GM18868 (cell line): Measurements from ENCODE around the gene ARHGAP15.
A peak's percentile ranks its signal among the peaks of the same experiment; 100 is the strongest.

Source experiments
- ATAC-seq: cut with Tn5 transposase; IDR thresholded peaks from one replicate; pipeline ENCODE4 v1.9.1; 2021; ENCODE audit warnings: mild to moderate bottlenecking, moderate library complexity; ENCODE audit not compliant: unreplicated experiment

Gene ARHGAP15

DNA sequence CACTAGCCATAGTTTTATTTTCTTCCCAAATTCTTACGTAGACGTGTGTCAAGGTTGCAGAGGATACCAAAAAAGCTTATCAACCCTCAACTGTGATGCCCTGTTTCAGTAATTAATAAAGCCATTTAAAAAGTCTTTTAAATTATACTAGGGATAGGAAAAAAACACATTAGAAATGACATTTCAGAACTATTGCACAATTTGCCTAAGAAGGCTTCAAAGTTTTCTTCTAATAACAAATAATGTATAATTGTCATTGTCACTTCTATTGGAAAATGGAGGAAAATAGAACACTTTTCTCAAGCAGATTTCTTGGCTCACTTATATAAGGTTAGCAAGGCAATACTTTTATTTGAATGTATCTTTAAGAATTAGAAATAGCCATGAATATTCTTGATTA is 253.8 kb downstream of the ARHGAP15 start:
- no peak for ATAC-seq

DNA sequence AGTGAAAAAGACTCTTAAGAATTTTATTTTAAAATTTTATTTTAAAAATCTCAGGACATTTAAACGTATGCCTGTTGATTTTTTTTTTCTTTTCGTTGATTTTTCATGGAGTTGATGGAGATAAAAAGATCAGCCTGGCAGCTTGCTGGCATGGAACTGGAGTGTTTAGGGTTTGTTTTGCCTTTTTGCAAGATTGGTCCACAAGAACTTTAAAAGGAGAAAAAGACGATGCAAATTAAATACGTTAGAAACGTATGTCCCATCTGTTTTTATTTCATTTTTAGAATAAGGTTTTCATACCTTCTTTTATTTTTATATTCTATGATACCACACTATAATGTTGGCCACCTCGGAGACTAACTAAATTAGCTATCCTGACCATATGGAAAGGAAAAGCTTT is 254.9 kb downstream of the ARHGAP15 start:
- no peak for ATAC-seq

DNA sequence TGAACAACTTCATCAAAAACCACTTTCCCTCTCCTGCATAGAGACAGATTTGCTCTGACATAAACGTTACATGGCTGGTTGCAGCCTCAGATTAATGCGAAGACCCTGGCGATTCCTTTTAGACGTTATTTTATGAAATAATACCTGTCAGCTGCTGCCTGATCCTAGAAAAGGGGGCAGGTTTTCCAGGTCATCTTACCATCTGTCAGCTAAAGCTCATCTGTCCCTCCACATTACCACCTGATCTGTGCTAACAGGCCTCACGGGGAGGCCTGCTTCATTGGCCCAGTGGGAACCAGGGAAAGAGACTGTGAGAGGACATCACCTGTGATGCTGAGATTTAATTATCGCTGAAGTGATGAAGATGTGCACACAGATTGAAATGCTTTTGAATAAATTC is 261.0 kb downstream of the ARHGAP15 start:
- no peak for ATAC-seq

DNA sequence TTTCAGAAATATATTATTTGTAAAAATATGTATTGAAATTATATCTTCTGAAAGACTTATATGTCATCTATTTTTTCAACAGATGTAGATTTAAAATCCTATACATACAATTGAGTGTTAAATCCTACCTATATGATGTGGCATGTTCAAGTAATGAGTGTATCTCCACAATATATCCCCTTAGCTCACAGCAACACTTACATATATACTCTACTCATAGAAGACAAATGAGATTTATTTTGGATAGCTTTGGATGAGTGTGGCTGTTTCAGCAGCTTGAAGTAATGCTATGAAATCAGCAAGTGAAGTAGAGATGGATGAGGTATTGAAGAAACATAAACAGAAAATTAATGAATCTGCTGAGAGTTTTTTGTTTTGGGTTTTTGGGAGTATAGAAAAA is 263.1 kb downstream of the ARHGAP15 start:
- no peak for ATAC-seq

DNA sequence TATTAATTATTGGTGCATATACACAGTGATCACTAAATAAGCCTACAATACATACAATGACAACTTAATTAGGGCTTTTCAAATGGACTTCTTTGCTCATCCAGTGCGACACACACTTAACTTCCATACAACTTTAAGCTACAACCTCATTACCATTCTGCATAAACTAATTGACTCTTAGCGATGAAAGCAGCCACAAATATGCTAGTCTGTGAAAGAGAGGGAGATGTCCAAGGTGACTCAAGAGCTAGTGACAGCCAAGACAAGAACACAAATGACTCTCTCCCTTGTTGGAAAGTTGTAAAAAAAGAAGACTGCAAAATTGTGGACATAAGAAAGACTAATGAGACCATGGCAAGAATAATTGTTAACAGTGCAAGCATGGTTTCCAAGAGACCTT is 264.8 kb downstream of the ARHGAP15 start:
- no peak for ATAC-seq

DNA sequence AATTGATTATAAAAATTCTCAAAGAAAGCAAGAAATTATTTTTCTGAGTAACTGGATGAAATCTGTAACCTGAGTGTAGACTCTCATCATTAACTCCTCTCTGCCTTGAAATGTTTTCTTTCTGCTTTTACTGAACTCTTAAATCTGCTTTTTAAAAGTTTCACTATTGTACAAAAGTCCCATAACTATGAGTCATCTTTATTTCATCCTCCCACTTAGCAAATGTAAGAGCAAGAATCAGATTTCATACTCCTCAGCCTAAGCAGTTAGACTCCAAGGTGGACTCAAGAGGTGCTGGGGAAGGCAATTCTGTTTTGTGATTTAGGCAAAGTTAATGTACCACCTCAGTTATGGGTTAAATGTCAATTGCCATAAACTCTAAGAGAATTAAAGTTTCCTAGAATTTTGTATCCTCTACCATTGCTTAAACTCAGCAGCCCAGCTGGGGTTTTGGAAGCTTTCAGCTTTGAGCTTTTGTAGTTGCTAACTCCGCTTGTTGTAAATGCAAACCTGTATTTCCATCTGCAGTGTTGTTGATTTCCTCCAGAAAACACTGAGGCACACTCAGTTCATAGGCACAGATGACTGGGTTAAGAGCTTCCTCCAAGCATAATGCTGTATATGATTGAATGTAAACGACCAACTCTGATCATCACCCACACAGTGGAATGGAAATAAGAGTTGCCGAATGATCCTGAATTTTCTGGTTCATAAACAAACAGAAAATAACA is 268.8 kb downstream of the ARHGAP15 start:
- peak; percentile 90 for ATAC-seq

DNA sequence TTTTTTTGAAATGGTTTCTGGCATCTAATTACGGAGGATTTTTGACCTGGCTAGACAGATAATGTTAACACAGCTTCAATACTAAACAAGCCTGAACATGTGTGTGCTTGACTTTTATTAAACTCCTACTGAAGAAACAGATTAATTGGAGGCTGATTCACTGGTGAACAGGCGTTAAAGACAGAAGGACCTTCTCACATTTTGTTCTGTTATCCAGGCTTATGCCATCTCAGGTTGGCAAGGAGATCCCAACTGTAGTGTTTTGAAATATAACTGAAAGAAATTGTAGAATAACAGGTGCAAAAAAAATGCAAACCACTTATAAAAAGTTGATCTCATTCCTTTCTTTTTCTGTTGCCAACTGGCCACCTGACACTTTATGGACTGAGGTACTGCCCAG is 269.6 kb downstream of the ARHGAP15 start:
- no peak for ATAC-seq

DNA sequence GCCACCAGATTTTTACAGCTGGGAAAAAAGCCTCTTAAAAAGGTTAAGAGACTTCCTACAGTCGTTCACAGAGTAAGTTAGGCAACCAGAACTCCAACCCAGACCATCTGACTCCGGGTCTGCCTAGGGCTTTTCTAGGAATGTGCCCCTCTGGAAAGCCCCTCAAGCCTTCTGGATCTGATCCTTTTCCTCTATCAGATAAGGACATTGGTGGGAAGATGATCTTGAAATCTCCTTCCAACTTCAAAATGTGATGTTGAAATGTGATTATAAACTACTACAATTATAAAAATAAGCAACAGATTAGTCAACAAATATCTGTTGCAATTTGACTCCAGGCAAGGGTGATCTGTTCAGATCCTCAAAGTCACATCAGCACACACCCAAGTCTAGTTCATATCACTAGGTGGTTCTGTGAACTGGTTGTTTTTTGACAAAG is 270.4 kb downstream of the ARHGAP15 start:
- no peak for ATAC-seq

DNA sequence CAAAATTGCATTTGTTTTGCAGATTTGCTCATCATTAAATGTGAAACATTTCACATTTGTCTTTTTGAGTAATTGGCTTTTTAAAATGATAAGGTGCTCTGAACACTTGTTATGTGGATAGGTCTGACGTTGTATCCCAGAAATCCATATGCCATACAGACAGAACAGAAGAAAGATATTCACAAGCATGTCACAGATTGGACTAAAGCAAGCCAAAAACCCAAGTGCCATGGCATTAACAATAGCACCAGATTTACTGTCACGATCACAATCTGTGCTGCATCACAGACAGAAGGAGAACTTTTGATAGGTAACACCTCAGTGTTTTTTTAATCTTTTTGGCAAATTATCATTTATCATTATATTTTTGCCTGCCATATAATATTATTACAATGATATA is 272.6 kb downstream of the ARHGAP15 start:
- ATAC-seq, result no peak

DNA sequence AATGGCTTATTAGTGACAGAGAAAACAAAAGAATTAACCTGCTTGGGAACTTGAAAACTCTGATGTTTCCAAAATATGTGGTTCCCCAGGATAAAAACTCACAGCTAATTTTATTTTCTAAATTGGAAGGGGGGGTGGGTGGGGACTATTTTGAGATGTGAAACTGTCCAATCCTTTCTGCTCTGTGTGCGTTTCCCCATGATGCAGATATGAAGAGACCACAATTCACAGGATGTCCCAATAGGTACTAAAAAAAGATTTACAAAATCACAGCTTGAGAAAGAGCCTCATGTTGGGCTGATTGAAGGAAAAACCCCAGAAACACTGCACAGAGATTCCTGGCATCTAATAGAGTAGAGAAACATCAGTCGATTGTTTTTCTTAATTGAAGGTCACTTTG is 273.2 kb downstream of the ARHGAP15 start:
- ATAC-seq, result no peak

DNA sequence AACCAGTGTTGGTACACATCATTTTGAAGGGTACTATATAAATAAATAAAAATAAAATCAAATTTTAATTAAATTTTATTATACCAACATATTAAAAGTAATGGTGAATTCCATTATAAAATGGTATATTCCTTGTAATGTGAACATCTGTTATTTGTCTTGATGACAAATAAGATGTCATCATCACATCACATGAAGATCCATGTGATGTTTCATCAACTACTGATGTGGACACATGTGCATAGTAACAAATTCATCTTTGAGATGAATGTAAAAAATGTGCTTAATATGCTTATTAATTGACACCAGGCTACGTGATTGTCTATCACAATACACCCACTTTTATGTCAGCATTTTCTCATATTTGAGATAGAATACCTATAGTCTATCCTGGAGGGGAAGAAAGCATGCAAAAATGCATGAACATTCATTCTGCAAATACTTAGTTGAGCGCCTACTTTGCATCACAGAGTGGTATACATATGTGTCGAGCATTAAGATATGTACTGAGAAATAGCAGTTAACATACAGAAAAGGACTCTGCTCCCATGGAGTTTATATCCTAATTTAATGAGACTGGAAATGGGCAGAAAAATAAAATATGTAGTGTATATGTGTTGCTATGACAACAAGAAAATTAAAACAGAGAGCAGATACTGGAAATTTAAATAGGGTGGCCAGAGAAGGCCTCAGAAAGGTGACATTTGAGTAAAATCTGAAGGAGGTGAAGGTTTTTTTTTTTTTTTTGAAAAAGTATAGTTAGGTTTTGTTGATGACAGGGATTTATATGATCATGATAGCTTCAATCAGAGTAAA is 281.1 kb downstream of the ARHGAP15 start:
- no peak for ATAC-seq

DNA sequence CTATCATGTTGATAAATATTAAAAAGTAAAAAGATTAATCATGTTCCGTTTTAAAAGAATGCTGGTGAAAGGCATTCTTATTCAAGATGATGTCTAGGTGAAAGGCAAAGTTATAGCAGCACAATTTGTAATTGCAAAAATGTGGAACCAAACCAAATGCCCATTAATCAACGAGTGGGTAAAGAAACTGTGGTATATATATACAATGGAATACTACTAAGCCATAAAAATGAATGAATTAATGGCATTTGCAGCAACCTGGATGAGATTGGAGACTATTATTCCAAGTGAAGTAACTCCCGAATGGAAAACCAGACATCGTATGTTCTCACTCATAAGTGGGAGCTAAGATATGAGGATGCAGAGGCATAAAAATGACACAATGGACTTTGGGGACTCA is 286.4 kb downstream of the ARHGAP15 start:
- no peak for ATAC-seq

DNA sequence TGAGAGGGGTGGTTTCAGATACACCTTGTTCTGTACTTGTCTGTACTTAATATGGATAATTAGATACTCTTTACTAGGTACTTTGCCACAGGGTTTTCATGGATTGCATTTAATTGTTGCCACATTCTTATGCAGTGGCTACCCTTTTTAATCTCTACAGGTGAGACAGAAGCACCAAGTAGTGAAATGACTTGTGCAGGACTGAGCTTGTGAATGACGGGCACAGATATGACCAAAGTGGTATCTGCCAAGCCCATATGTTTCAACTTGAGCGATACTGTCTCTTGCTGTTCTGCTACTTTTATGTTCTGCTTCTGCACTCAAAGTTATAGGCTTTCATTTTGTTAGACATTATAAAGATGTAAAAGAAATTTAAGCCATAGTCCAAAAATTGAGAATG is 288.2 kb downstream of the ARHGAP15 start:
- ATAC-seq, result no peak

DNA sequence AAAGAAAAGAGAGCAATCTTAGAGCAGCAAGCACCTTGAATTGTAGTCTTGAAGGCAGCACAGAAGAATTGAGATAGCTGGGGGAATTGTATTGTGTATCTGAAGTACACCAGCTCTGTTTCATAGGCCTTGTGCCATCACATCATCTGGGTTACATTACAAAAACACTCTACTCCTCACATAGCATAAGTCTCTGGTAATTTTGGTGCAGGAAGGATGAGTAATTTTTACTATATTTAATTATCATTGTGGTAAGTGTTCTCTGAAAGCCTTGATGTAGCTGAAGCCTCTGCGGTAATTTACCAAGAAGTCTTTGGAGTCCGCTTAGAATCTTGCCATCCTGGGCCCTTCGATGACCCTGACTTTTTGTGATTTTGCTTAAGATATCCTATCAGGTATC is 291.1 kb downstream of the ARHGAP15 start:
- no peak for ATAC-seq

DNA sequence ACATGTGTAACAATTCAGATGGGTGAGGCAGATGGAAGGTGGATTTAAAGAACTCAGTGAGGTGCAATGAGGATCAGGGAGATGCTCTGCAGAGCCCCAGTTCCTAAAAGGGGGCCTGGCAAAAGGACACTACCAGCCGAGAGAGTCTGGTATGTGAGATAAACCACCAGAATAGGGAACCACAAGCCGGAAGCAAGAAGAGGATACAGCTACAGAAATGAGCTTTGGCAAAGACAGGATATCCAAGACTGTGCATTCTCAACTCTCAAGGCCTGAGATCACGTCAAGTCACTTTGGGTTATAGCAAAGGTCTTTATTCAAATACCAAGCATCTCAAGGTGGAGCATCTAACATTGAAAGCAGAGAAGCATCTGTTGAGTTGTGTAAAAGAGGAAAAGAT is 293.5 kb downstream of the ARHGAP15 start:
- peak; percentile 92 for ATAC-seq

DNA sequence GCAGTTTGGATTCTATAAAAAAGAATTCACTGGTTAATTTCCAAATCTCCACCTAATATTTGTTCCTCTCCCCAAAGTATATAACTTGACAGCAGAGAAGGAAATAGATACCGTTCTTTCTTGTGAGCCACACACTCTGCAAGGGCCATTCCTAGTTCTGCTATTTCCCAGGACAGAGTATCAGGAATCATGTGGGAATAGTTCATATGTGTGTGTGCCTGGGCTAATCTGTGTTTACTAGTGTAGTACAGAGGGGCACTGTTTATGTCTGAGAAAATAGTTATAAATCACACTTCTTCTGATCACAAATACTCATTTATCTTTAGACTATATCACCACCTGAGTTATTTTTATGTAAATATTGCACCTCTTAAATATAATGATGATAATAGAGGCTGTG is 296.7 kb downstream of the ARHGAP15 start:
- no peak for ATAC-seq

DNA sequence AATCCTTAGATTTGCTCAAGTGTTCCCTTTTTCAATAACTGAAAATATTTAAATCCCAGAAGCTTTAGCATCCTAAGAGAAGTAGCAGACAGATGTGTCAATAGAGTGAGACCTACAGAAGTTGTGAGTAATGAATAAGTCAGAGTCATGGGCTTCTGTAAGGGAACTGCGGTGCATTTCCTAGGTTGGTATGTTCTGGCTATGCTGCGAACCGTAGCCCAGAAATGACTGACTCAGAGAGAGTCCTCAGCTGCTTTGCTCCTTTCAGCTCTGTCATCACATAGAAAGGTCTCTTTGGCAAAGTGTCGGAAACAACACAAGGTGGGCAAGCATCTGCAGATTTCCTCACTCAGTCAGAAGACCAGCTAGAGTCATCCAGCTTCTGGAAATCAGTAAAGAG is 297.1 kb downstream of the ARHGAP15 start:
- ATAC-seq, result no peak

DNA sequence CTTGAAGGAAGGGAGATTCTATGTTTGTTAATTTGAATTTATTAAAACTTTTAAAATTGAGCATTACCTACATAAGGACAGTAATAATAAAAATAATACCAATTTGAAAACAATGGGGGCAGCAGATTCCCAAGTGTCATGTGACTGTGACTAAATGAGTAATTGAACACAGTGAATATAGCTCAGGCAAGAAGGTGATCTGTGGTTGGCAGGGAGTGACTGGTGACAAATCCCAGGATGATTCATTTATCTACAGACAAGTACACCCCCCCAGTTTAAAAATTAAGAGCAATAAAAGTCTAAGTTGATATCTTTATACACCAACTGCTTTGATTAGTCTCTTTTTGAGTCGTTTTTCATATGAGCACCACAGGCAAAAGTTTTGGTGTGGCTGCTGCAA is 299.5 kb downstream of the ARHGAP15 start:
- ATAC-seq, result no peak

DNA sequence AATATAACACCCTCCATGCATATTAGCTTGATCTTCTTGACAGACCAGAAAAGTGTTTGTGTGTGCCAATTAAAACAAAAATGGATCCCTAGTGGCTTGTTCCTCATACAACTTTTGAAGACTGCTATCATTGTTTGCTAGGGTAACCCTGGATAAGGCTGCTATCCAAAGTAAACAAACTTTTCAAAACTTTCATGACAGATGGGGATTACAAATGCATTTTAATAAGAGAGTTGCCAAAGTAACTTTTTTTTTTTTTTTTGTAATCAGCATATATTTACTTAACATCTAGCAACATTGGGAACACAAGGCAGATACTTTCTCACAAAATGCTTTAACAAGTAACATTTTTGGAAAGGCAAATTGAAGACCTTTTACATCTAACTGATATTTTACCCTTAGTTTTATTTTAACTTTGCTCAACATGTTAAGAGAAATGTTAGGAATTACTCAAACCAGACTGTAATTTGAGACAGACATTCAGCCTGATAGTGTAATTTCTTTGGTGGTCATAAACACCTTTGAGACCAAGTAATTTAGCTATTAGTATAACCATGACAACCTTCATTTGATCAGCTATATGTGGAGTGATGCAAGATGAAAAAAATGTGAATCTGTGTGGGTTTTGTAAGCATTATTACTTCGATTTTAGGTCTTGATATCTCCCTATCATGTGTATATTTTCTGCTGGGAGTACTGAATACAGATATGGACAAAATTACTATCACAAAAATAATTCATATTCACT is 300.9 kb downstream of the ARHGAP15 start:
- ATAC-seq, result no peak

DNA sequence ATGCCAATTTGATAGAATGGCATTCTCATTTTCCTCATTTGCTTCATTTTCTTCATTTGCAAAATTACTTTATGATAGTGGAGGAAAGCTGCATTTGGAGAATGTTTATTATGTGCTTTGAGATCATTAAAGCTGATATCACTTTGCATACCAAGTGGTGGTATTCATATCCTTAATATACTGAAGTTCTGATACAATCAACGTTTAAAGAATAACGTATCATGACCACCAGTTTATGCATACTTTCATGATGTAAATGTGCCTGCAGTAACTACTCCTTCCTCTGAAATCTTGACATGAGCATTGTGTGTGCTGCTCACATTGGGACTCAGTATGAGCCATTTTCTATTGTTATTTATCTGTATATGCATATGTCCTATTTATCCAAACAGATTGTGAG is 302.1 kb downstream of the ARHGAP15 start:
- no peak for ATAC-seq

DNA sequence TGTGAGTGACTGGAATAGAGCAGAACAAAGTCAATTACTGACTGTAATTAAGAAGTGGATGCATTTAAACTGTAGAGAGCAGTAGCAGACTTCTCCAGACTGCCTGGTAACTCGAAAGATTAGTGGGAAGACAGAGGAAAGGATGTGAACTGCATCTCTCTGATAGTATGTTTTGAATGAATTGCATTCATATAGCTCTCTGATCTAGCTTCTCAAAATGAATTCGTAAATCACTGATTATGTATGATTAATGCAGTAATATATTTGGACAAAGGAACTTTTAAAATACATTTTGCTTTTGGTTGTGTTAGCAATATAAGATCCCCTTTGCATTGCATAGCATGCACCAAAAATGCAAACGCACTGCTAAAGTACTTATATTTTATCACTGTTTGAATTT is 304.0 kb downstream of the ARHGAP15 start:
- ATAC-seq, result no peak

DNA sequence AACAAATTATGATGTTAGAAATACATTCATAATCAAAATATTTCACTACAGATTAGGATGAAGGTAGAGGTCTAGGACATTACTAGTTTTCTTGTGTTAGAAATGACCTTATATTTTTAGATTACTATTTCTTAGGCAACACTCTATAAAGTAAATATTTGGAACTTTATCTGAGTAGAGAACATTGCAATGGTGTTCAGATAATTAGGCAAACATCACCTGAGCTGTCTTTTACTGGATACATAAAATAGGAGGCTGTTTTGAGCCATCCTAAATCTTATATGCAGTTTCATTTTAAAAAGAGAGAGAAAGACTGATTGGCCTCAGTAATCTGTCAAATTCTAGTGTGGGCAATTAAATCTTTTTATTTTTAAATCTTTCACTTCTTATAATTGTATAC is 304.6 kb downstream of the ARHGAP15 start:
- no peak for ATAC-seq
